Caco-2 (cell line): ENCODE results near the gene GPR137B. TPM values are rescaled to one million over a fixed set of nuclear protein-coding genes. Genes with fewer than 3 reads are reported as not detected.

Experiments
- BruUV-seq: library from RNA; stranded (reverse); fragments of 400-500 nt; replicated peaks from 2 replicates; lab custom pipeline; 2021; lab: Mats Ljungman, UMichigan
- CTCF ChIA-PET: fragments of 300-600 bp; sonication (Branson Sonifier 250); formaldehyde crosslinking; loops from one replicate; lab custom pipeline; 2022; ENCODE audit warnings: antibody characterized with exemption; lab: Charles Lee
- POLR2A ChIA-PET: fragments of 300-600 bp; sonication (Branson Sonifier 250); formaldehyde crosslinking; loops from one replicate; lab custom pipeline; 2022; ENCODE audit warnings: antibody characterized with exemption; lab: Charles Lee
- DNase-seq, 2 experiments: peaks; one replicate each; pipeline versions ENCODE4 v3.0.0 to v3.0.0-alpha.2; 2020 to 2022
- H3K27me3 ChIP-seq: replicated peaks from 2 replicates; pipeline ENCODE4 v1.6.0; 2011; ENCODE audit warnings: low read length; ENCODE audit not compliant: control insufficient read depth, insufficient read depth
- H3K36me3 ChIP-seq: 2 replicates; pipeline ENCODE4 v1.5.1; 2011; ENCODE audit warnings: low read length; ENCODE audit not compliant: control insufficient read depth, insufficient read depth
- H3K4me1 ChIP-seq: fragments of 250-450 bp; sonication (Bioruptor Pico); 2 replicates; pipeline ENCODE4 v1.5.1; 2020; ENCODE audit warnings: mild to moderate bottlenecking
- H3K4me3 ChIP-seq: 2 replicates; pipeline ENCODE4 v1.5.1; 2011; ENCODE audit warnings: low read depth, mild to moderate bottlenecking, control low read depth, low read length
- H3K9me3 ChIP-seq: fragments of 250-450 bp; sonication (Bioruptor Pico); 2 replicates; pipeline ENCODE4 v1.5.1; 2020; ENCODE audit warnings: mild to moderate bottlenecking, moderate library complexity
- H3K27ac Mint-ChIP-seq: one replicate; pipeline ENCODE4 v1.8.0; 2022; ENCODE audit warnings: mixed read lengths; ENCODE audit not compliant: unreplicated experiment
- H3K27me3 Mint-ChIP-seq: one replicate; pipeline ENCODE4 v1.8.0; 2022; ENCODE audit warnings: mixed read lengths; ENCODE audit not compliant: insufficient read depth, unreplicated experiment
- H3K36me3 Mint-ChIP-seq: one replicate; pipeline ENCODE4 v1.8.0; 2022; ENCODE audit warnings: mild to moderate bottlenecking, mixed read lengths; ENCODE audit not compliant: insufficient read depth, unreplicated experiment
- H3K4me1 Mint-ChIP-seq: one replicate; pipeline ENCODE4 v1.8.0; 2022; ENCODE audit warnings: low read depth, mixed read lengths; ENCODE audit not compliant: unreplicated experiment
- H3K4me3 Mint-ChIP-seq: one replicate; pipeline ENCODE4 v1.8.0; 2022; ENCODE audit warnings: mild to moderate bottlenecking, moderate library complexity, mixed read lengths; ENCODE audit not compliant: unreplicated experiment
- H3K9me3 Mint-ChIP-seq: one replicate; pipeline ENCODE4 v1.8.0; 2022; ENCODE audit warnings: mixed read lengths; ENCODE audit not compliant: unreplicated experiment
- CTCF ChIP-seq, 2 experiments: fragments of 200-600 bp in 1 of 2; IDR thresholded peaks; 1 replicate in 1 of 2; 2 replicates in 1 of 2; pipeline versions ENCODE4 v1.5.1 to v1.8.0; 2011 to 2022; ENCODE audit warnings: antibody characterized with exemption in 1 of 2, control low read depth in 1 of 2, inconsistent platforms in 1 of 2, low read depth in 1 of 2, low read length in 1 of 2, mild to moderate bottlenecking in 1 of 2, moderate library complexity in 1 of 2; ENCODE audit not compliant: insufficient read depth in 1 of 2, severe bottlenecking in 1 of 2, unreplicated experiment in 1 of 2
- intact Hi-C: fragments of 100-400 bp; cut with micrococcal nuclease; formaldehyde crosslinking; loops from one replicate; pipeline ENCODE4 v1.10.0; 2022; ENCODE audit not compliant: unreplicated experiment
- total RNA-seq: library from RNA; stranded (reverse); gene quantifications from 2 replicates; pipeline ENCODE4 v1.2.3, GENCODE V29; 2022

Gene GPR137B
- total RNA-seq, 1 experiment from 2014 or later = 5.9 TPM

GRCh38 chr1:236253119-236253518 lies 110.8 kb downstream of the GPR137B start:
- Mint-ChIP-seq H3K36me3 (no peaks in the 10 kb centered on the region), H3K4me3 (no peak overlapping the region), H3K9me3 (peaks cover 10% of the 10 kb centered on the region), H3K27me3 (peaks cover 3% of the 10 kb centered on the region), H3K4me1 (no peaks in the 10 kb centered on the region), H3K27ac (no peak overlapping the region)
- 0 out of 2 replicates have a peak, but pooled peaks cover 5% of the 10 kb centered on the region for H3K9me3 ChIP-seq
- no TSS peak for BruUV-seq
- no peak for TF ChIP-seq CTCF (IDR thresholded peaks at IDR 0.05; ENCODE audit: insufficient read depth in 1 of 2, low read depth in 1 of 2, low read length in 1 of 2, severe bottlenecking in 1 of 2, unreplicated experiment in 1 of 2)
- H3K4me1 ChIP-seq = no peaks in the 10 kb centered on the region
- intact Hi-C loops = no loop called here
- no peaks in the 10 kb centered on the region for H3K36me3 ChIP-seq
- CTCF ChIA-PET = no interaction called here
- POLR2A ChIA-PET = no interaction called here
- H3K4me3 ChIP-seq = no peak overlapping the region
- no peaks in the 10 kb centered on the region; the same call in 1 of the 2 replicates for H3K27me3 ChIP-seq
- DNase-seq = no peak

- intact Hi-C loops = no loop called here
These were observed 111.7 kb downstream of the GPR137B start for GRCh38 chr1:236253918-236254637.

GRCh38 chr1:236257216-236257615 lies 114.9 kb downstream of the GPR137B start:
- H3K36me3 Mint-ChIP-seq = no peaks in the 10 kb centered on the region
- Histone ChIP-seq H3K27me3 (no peaks in the 10 kb centered on the region; the same call in 1 of the 2 replicates), H3K9me3 (peaks cover 8% of the 10 kb centered on the region; the same call in 1 of the 2 replicates), H3K36me3 (no peaks in the 10 kb centered on the region), H3K4me1 (0 out of 2 replicates have a peak, but pooled peaks cover 4% of the 10 kb centered on the region), H3K4me3 (no peak overlapping the region)
- POLR2A ChIA-PET = no interaction called here
- no peak for TF ChIP-seq CTCF (IDR thresholded peaks at IDR 0.05; ENCODE audit: insufficient read depth in 1 of 2, low read depth in 1 of 2, low read length in 1 of 2, severe bottlenecking in 1 of 2, unreplicated experiment in 1 of 2)
- CTCF ChIA-PET = no interaction called here
- H3K4me1 Mint-ChIP-seq = peaks cover 14% of the 10 kb centered on the region
- H3K9me3 Mint-ChIP-seq = peaks cover 23% of the 10 kb centered on the region
- intact Hi-C loops = no loop called here
- no peak for DNase-seq
- H3K27me3 Mint-ChIP-seq = peaks cover 3% of the 10 kb centered on the region
- no peak overlapping the region for H3K4me3 Mint-ChIP-seq
- no TSS peak for BruUV-seq
- no peak overlapping the region for H3K27ac Mint-ChIP-seq

More at GRCh38 chr1:236253918-236254637, 111.7 kb downstream of the GPR137B start:
- TF ChIP-seq CTCF (IDR thresholded peaks at IDR 0.05; ENCODE audit: insufficient read depth in 1 of 2, low read depth in 1 of 2, low read length in 1 of 2, severe bottlenecking in 1 of 2, unreplicated experiment in 1 of 2) = no peak
- no peak overlapping the region for H3K4me3 Mint-ChIP-seq
- H3K27me3 Mint-ChIP-seq = peaks cover 3% of the 10 kb centered on the region
- no peak overlapping the region for H3K27ac Mint-ChIP-seq
- CTCF ChIA-PET = no interaction called here
- peaks cover 4% of the 10 kb centered on the region for H3K4me1 Mint-ChIP-seq
- DNase-seq = no peak
- H3K36me3 Mint-ChIP-seq = no peaks in the 10 kb centered on the region
- H3K27me3 ChIP-seq = no peaks in the 10 kb centered on the region; the same call in 1 of the 2 replicates
- no peak overlapping the region for H3K4me3 ChIP-seq
- H3K36me3 ChIP-seq = no peaks in the 10 kb centered on the region
- peaks cover 13% of the 10 kb centered on the region for H3K9me3 Mint-ChIP-seq
- no TSS peak for BruUV-seq
- H3K4me1 ChIP-seq = 0 out of 2 replicates have a peak, but pooled peaks cover 4% of the 10 kb centered on the region
- peaks cover 8% of the 10 kb centered on the region; the same call in 1 of the 2 replicates for H3K9me3 ChIP-seq
- POLR2A ChIA-PET = no interaction called here
